Progenitor cell of endocrine pancreas (in vitro differentiated cells): ENCODE measurements around the gene ZFHX3. TPM values are rescaled to one million over a fixed set of nuclear protein-coding genes. Genes with fewer than 3 reads are reported as not detected.

Experiments
- DNase-seq: peaks from one replicate; pipeline ENCODE4 v3.0.0; 2021; ENCODE audit warnings: low spot score; ENCODE audit not compliant: unreplicated experiment
- H3K27ac Mint-ChIP-seq: 2 replicates; pipeline ENCODE4 v1.8.0; 2021; ENCODE audit warnings: mild to moderate bottlenecking, moderate library complexity, mixed read lengths
- H3K27me3 Mint-ChIP-seq: 2 replicates; pipeline ENCODE4 v1.8.0; 2021; ENCODE audit warnings: mixed read lengths
- H3K36me3 Mint-ChIP-seq: 2 replicates; pipeline ENCODE4 v1.8.0; 2022; ENCODE audit warnings: mixed read lengths; ENCODE audit not compliant: insufficient read depth
- H3K4me1 Mint-ChIP-seq: 2 replicates; pipeline ENCODE4 v1.8.0; 2021; ENCODE audit warnings: low read depth, mixed read lengths
- H3K4me3 Mint-ChIP-seq: 2 replicates; pipeline ENCODE4 v1.8.0; 2021; ENCODE audit warnings: low read depth, mild to moderate bottlenecking, moderate library complexity, mixed read lengths
- H3K9me3 Mint-ChIP-seq: 2 replicates; pipeline ENCODE4 v1.8.0; 2021; ENCODE audit warnings: low read depth, mixed read lengths
- total RNA-seq: library from RNA; stranded (reverse); gene quantifications from 2 replicates; pipeline ENCODE4 v1.2.1, GENCODE V29; 2021
- TF ChIP-seq, protein P1 (sequence below): fragments of 200-600 bp; sonication (generic); IDR thresholded peaks from one replicate; pipeline ENCODE4 v1.5.0; 2021; ENCODE audit warnings: antibody characterized with exemption, mild to moderate bottlenecking; ENCODE audit not compliant: unreplicated experiment

Gene ZFHX3
- total RNA-seq, 1 donor from 2014 or later: 54.0 TPM

DNA sequence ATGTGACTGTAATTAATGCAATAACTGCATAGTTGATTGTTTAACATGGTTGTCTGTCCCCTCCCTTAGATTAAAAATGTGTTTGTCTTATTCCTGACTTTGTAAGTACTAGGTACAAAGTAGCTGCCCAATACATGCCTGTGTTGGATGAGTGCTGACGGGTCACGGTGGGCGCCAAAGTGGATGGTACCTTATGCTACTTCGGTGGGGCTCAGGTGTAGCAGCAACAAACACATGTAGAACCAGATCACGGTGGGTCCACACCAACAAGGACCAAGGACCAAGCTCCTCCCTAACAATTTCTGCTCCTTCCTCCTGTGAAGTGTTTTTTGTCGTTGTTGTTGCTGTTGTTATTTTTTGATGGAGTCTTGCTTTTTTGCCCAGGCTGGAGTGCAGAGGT is 46.4 kb upstream of the ZFHX3 start:
- Mint-ChIP-seq H3K27me3 (peaks cover 30% of the 10 kb centered on the region), H3K9me3 (no peaks in the 10 kb centered on the region), H3K4me3 (no peak overlapping the region), H3K36me3 (no peaks in the 10 kb centered on the region), H3K4me1 (no peaks in the 10 kb centered on the region), H3K27ac (no peak overlapping the region)
- DNase-seq: no peak
- TF ChIP-seq, protein P1, sequence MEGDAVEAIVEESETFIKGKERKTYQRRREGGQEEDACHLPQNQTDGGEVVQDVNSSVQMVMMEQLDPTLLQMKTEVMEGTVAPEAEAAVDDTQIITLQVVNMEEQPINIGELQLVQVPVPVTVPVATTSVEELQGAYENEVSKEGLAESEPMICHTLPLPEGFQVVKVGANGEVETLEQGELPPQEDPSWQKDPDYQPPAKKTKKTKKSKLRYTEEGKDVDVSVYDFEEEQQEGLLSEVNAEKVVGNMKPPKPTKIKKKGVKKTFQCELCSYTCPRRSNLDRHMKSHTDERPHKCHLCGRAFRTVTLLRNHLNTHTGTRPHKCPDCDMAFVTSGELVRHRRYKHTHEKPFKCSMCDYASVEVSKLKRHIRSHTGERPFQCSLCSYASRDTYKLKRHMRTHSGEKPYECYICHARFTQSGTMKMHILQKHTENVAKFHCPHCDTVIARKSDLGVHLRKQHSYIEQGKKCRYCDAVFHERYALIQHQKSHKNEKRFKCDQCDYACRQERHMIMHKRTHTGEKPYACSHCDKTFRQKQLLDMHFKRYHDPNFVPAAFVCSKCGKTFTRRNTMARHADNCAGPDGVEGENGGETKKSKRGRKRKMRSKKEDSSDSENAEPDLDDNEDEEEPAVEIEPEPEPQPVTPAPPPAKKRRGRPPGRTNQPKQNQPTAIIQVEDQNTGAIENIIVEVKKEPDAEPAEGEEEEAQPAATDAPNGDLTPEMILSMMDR: no peak

- no peak for DNase-seq
- H3K27ac Mint-ChIP-seq: no peak overlapping the region
- H3K27me3 Mint-ChIP-seq: peaks cover 31% of the 10 kb centered on the region
- TF ChIP-seq, protein P1: no peak
- no peak overlapping the region for H3K4me3 Mint-ChIP-seq
- H3K9me3 Mint-ChIP-seq: no peaks in the 10 kb centered on the region
- no peaks in the 10 kb centered on the region for H3K36me3 Mint-ChIP-seq
- no peaks in the 10 kb centered on the region for H3K4me1 Mint-ChIP-seq
Measured at GRCh38 chr16:73093146-73094144, 45.5 kb upstream of the ZFHX3 start.

- Mint-ChIP-seq H3K27ac (no peak overlapping the region), H3K27me3 (peaks cover 32% of the 10 kb centered on the region), H3K4me3 (no peak overlapping the region), H3K9me3 (no peaks in the 10 kb centered on the region), H3K4me1 (no peaks in the 10 kb centered on the region), H3K36me3 (no peaks in the 10 kb centered on the region)
- DNase-seq: no peak
- TF ChIP-seq, protein P1: no peak
Measured at GRCh38 chr16:73092236-73092781, 44.4 kb upstream of the ZFHX3 start.

GRCh38 chr16:73091174-73091573 is 43.2 kb upstream of the ZFHX3 start:
- Mint-ChIP-seq H3K9me3 (no peaks in the 10 kb centered on the region), H3K27ac (no peak overlapping the region), H3K4me3 (no peak overlapping the region), H3K4me1 (no peaks in the 10 kb centered on the region), H3K27me3 (peaks cover 31% of the 10 kb centered on the region), H3K36me3 (no peaks in the 10 kb centered on the region)
- TF ChIP-seq, protein P1: no peak
- DNase-seq: no peak

DNA sequence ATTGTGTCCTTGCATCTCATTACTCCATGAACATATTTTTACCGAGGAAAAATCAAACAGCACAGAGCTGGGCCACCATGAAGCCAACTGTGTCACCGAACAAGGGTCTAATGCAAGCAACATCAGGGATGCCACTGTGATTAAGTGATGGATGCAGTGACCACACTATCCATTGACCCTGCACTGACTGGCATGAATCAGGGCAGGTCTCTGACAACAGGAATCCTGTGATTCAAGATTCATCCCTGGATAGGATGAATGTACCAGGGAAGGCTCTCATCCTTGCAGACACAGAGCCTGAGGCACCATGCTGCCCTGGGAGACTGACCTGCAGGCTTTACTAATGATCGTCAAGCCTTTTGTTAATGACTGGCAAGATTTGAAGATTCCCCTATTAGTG is 41.5 kb upstream of the ZFHX3 start:
- Mint-ChIP-seq H3K27ac (no peak overlapping the region), H3K4me3 (no peak overlapping the region), H3K36me3 (no peaks in the 10 kb centered on the region), H3K9me3 (peaks cover 4% of the 10 kb centered on the region), H3K4me1 (no peaks in the 10 kb centered on the region), H3K27me3 (peaks cover 26% of the 10 kb centered on the region)
- TF ChIP-seq, protein P1: no peak
- no peak for DNase-seq
